GM23338 (cell line): ENCODE measurements around the gene PTPRN2.

Experiments used
- EZH2 ChIP-seq: fragments of 200-600 bp; sonication (generic); IDR thresholded peaks from one replicate; pipeline ENCODE4 v1.8.0; 2017; ENCODE audit warnings: antibody characterized with exemption, mild to moderate bottlenecking, low read depth; ENCODE audit not compliant: unreplicated experiment
- EZH2phosphoT487 ChIP-seq: fragments of 200-600 bp; sonication (generic); IDR thresholded peaks from one replicate; pipeline ENCODE4 v1.8.1; 2018; ENCODE audit warnings: antibody characterized with exemption; ENCODE audit not compliant: unreplicated experiment
- TF ChIP-seq, protein P1 (sequence below), 2 experiments: fragments of 200-600 bp in 1 of 2; sonication (generic) in 1 of 2; conservative IDR thresholded peaks; 2 replicates each; pipeline versions ENCODE4 v1.5.1 to v1.6.1; 2016 to 2017; ENCODE audit warnings: antibody characterized with exemption in 2 of 2, low read depth in 2 of 2, mild to moderate bottlenecking in 2 of 2, moderate library complexity in 1 of 2

DNA sequence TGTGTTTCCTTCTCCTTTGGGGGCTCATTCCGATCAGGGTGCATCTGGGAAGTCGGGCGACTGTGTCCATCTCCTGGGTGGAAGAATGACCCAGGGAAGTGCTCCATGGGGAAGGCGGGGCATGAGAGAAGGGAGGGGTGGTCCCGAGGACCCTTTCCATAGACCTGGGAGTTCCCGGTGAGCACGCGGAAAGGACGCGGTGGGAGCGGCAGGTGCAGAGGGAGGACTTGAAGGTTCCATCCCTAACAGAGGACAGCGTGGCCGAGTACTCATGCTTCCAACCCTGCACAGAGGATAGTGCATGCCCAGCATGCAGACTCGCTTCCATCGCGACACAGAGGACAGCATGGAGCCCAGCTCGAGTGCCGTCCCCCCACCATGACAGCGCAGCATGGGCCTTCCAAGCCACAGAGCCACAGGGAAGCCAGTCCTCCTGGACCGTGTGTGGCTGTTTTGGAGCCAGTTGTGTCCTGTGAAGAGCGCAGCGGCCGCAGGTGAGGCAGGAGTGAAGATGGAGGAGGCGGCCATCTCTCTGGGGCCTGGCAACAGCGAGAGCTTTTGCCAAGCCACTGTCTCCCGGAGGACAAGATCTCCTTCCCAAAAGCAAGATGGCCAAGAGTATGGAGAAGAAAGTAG is 969.4 kb downstream of the PTPRN2 start:
- TF ChIP-seq EZH2 (no peak), EZH2phosphoT487 (no peak)
- TF ChIP-seq, protein P1, sequence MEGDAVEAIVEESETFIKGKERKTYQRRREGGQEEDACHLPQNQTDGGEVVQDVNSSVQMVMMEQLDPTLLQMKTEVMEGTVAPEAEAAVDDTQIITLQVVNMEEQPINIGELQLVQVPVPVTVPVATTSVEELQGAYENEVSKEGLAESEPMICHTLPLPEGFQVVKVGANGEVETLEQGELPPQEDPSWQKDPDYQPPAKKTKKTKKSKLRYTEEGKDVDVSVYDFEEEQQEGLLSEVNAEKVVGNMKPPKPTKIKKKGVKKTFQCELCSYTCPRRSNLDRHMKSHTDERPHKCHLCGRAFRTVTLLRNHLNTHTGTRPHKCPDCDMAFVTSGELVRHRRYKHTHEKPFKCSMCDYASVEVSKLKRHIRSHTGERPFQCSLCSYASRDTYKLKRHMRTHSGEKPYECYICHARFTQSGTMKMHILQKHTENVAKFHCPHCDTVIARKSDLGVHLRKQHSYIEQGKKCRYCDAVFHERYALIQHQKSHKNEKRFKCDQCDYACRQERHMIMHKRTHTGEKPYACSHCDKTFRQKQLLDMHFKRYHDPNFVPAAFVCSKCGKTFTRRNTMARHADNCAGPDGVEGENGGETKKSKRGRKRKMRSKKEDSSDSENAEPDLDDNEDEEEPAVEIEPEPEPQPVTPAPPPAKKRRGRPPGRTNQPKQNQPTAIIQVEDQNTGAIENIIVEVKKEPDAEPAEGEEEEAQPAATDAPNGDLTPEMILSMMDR (conservative IDR thresholded peaks at IDR 0.05; ENCODE audit: low read depth in 2 of 2) = no peak
